Tibial artery (tissue), 4 donors: ENCODE measurements around the gene KBTBD13.

Source experiments
- DNase-seq, 2 donors: peaks; one replicate each; pipeline ENCODE4 v3.0.0-alpha.2; 2019
- H3K27ac ChIP-seq, 2 donors: fragments of 200-600 bp; sonication (generic) in 1 of 2; 1 replicate in 1 of 2; 2 replicates in 1 of 2; pipeline ENCODE4 v1.5.1; 2018 to 2019; ENCODE audit warnings: mild to moderate bottlenecking in 1 of 2
- H3K27me3 ChIP-seq, 2 donors: fragments of 200-600 bp; sonication (generic) in 1 of 2; one replicate each; pipeline versions ENCODE4 v1.5.1 to v1.6.0; 2016 to 2019
- H3K36me3 ChIP-seq, 3 donors: fragments of 200-600 bp; sonication (generic) in 2 of 3; one replicate each; pipeline ENCODE4 v1.5.1; 2016 to 2019; ENCODE audit warnings: mild to moderate bottlenecking in 2 of 3
- H3K4me1 ChIP-seq, 4 donors: fragments of 200-600 bp; sonication (generic) in 2 of 4; 1 replicate in 3 of 4; 2 replicates in 1 of 4; pipeline ENCODE4 v1.5.1; 2016 to 2019
- H3K4me3 ChIP-seq, 2 donors: fragments of 200-600 bp; sonication (generic) in 1 of 2; 1 replicate in 1 of 2; 2 replicates in 1 of 2; pipeline ENCODE4 v1.5.1; 2018 to 2019; ENCODE audit warnings: mild to moderate bottlenecking in 2 of 2
- H3K9me3 ChIP-seq, 3 donors: fragments of 200-600 bp; sonication (generic) in 1 of 3; one replicate each; pipeline ENCODE4 v1.5.1; 2016 to 2019
- intact Hi-C: fragments of 100-400 bp; cut with DNase I; formaldehyde crosslinking; loops from one replicate; pipeline ENCODE4 v1.15.0; 2023; ENCODE audit warnings: low total_unique reads
- TF ChIP-seq, protein P1 (sequence below), 2 experiments: fragments of 200-600 bp in 1 of 2; fragments of 450-650 bp in 1 of 2; IDR thresholded peaks; one replicate each; pipeline ENCODE4 v1.5.1; 2017 to 2019; ENCODE audit warnings: antibody characterized with exemption in 2 of 2, mild to moderate bottlenecking in 1 of 2, moderate library complexity in 1 of 2

Gene KBTBD13

DNA sequence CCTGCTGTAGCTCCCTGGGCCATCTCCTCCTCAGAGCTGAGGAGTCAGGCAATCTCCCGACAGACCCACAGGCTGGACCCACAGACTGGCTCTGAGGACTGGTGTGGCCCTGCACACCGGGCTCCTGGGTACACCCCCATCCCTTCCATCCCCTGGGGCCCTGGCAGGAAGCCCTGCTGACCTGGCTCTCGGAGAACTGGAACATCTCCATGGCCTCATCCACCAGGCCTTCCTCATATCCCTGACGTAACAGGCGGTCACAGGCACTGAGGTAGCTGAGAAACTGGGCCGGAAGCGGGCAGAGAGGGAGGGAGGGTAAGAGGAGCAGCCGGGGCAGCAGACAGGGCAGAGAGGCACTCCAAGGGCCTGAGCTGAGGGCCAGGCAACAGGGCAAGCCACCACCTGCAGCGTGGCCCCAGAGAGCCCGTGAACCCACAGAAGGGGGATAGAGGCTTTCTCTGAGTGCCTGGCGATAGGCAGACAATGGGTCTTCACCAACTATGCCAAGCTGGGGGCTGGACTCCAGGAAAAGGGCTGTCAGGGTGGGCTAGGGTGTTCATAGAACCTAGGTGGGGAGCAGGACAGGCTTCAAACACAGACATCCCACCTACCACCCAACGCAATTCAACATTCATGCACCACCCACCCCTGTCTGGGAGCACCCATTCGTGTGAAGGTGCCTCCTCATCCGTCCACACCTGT is 17.9 kb downstream of the KBTBD13 start:
- no peaks in the 10 kb centered on the region for H3K9me3 ChIP-seq
- peaks cover 14 to 27% (median 23%) of the 10 kb centered on the region in 3 donors for H3K36me3 ChIP-seq
- intact Hi-C loops: no loop called here
- peak overlapping the region; percentile 95 to 96 for H3K27ac ChIP-seq
- no peak overlapping the region for H3K4me3 ChIP-seq
- peak in 1 of 2 donors; percentile 93 for DNase-seq
- peaks cover 7 to 75% (median 54%) of the 10 kb centered on the region in 4 donors for H3K4me1 ChIP-seq
- TF ChIP-seq, protein P1, sequence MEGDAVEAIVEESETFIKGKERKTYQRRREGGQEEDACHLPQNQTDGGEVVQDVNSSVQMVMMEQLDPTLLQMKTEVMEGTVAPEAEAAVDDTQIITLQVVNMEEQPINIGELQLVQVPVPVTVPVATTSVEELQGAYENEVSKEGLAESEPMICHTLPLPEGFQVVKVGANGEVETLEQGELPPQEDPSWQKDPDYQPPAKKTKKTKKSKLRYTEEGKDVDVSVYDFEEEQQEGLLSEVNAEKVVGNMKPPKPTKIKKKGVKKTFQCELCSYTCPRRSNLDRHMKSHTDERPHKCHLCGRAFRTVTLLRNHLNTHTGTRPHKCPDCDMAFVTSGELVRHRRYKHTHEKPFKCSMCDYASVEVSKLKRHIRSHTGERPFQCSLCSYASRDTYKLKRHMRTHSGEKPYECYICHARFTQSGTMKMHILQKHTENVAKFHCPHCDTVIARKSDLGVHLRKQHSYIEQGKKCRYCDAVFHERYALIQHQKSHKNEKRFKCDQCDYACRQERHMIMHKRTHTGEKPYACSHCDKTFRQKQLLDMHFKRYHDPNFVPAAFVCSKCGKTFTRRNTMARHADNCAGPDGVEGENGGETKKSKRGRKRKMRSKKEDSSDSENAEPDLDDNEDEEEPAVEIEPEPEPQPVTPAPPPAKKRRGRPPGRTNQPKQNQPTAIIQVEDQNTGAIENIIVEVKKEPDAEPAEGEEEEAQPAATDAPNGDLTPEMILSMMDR (IDR thresholded peaks at IDR 0.05): no peak
- no peaks in the 10 kb centered on the region for H3K27me3 ChIP-seq

DNA sequence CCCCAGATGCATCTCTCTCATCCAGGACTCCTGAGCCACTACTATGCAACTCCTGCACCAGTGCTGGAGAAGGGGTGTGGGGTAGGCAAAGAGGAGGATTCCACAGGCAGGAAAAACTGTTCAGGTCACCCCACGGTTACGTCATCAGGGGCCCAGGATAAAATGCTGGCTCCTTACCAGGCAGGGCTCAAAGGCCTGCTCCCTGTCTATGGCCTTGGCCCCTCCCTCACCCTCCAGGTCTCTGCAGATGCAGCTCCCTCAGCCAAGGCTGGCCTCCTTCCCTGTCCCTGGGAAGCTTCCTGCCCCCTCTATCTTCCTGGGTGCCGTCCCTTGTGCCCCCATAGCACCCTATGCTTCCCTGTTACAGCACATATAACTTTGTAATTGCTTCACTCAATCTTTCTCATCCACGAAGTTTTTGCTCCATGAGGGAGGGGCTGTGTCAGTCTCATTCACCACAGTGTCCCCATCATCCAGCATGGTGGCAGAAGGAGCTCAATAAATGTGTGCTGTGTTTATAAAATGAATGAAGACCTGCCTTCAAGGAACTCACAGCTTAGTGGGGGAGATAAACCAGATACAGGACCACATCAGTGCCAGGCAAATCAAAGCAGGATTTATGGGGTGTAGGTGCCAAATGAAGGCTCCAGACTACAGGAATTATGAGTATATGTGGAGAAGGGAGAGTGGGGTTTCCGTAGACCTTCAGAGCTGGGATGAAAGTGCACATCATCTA is 18.6 kb downstream of the KBTBD13 start:
- peak in 1 of 2 donors; percentile 68 for DNase-seq
- intact Hi-C loops: no loop called here
- Histone ChIP-seq H3K4me3 (no peak overlapping the region), H3K27me3 (no peaks in the 10 kb centered on the region), H3K9me3 (no peaks in the 10 kb centered on the region), H3K4me1 (peaks cover 7 to 67% (median 50%) of the 10 kb centered on the region in 4 donors), H3K36me3 (peaks cover 18 to 34% (median 29%) of the 10 kb centered on the region in 3 donors), H3K27ac (peak overlapping the region; percentile 95 to 96)
- TF ChIP-seq, protein P1 (IDR thresholded peaks at IDR 0.05): no peak

DNA sequence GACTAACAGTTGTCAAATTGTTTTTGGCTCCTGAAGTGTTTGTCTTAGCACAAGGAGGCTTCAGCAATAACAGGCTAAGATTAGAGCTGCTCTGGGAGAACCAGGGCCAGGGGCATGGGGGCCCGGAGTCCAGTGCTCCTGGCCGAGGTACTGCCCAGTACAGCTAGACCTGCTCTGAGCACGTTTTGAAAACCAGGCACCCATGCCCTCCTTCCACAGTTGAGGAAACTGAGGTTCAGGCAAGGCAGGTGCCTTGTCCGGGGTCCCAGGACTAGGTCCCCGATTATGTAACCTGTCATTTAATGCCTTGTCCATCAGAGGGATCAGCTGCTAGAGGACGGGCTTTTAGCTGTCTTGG is 19.2 kb downstream of the KBTBD13 start:
- Histone ChIP-seq H3K4me3 (no peak overlapping the region), H3K36me3 (peaks cover 18 to 40% (median 35%) of the 10 kb centered on the region in 3 donors), H3K27ac (peak overlapping the region; percentile 95 to 96), H3K4me1 (peaks cover 7 to 67% (median 47%) of the 10 kb centered on the region in 4 donors), H3K27me3 (no peaks in the 10 kb centered on the region), H3K9me3 (no peaks in the 10 kb centered on the region)
- TF ChIP-seq, protein P1 (IDR thresholded peaks at IDR 0.05): no peak
- DNase-seq: peak in 1 of 2 donors; percentile 51
- intact Hi-C loops: no loop called here

DNA sequence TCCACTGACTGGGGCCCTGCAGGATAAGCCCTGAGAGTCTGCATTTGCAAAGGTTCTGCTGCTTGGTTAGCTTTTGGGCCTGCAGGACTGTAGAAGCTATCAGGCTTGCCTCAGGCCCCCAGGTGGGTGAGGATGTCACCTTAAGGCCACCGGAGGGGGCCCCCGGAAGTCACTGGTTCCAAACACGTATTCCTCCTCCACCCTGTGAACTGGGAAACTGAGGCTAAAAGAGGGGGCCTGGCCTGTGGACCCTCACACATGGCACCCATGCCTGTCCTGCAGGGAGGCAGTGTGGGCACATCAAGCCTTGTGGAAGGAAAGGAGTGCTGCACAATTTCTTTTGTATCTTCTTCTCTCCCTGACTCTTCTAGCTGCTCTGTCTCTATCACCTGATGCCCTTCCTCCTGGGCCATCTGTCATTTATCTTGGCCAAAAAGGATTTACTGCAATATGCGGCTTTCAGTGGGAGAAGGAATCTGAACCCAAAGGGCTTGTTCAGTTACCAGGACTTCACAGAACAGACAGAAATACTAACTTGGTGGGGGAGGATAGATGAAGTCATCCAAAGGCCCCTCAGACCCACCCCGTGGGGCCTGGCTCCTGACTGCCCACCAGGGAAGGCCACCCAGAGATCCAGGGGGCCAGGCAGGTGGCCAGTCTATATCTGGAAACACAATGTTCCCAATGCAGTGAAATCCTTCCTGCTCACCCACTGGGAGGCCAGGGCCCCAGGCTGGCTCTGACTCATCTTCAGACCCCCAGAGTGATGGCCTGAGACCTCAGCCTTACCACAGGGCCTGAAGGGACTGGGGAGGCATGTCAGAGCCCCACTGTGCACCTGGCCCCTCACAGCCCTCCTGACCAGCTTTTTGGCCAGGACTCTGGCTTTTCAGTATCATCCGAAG is 20.2 kb downstream of the KBTBD13 start:
- intact Hi-C loops: no loop called here
- Histone ChIP-seq H3K27me3 (no peaks in the 10 kb centered on the region), H3K4me3 (no peak overlapping the region), H3K36me3 (peaks cover 18 to 46% (median 37%) of the 10 kb centered on the region in 3 donors), H3K4me1 (peaks cover 7 to 67% (median 50%) of the 10 kb centered on the region in 4 donors), H3K9me3 (no peaks in the 10 kb centered on the region), H3K27ac (peak overlapping the region; percentile 95 to 96)
- TF ChIP-seq, protein P1 (IDR thresholded peaks at IDR 0.05): no peak
- peak in 1 of 2 donors; percentile 57 for DNase-seq

DNA sequence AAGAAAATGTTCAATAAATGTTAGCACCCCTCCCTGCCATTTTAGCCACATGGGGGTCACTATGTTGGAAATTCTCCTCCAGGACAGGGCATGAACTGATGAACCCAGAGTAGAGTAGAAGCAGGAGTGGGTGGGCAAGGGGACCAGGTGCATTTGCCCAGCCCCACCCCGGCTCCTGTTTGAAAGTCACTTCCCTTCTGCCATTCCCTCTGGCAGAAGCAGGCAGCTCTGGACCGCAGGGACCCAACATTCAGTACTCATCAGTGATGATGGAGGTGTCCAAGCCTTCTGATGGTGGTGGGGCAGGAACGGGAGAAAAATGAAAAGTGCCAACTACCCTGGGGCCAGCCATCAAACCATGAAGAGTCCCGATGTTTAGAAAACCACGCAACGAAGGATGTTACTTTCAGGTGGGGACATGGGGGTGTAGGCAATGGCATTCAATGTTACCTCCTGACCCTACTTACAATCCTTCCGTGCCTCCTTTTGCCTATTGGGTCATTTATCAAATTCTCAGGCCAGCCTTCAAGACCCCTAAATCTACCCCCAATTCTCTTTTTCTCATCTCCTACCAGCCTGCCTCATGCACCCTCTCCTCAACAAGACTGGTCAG is 21.2 kb downstream of the KBTBD13 start:
- H3K9me3 ChIP-seq: no peaks in the 10 kb centered on the region
- TF ChIP-seq, protein P1 (IDR thresholded peaks at IDR 0.05): no peak
- intact Hi-C loops: no loop called here
- peak in 1 of 2 donors; percentile 45 for DNase-seq
- H3K36me3 ChIP-seq: peaks cover 18 to 53% (median 44%) of the 10 kb centered on the region in 3 donors
- H3K4me3 ChIP-seq: no peak overlapping the region
- peaks cover 7 to 59% (median 41%) of the 10 kb centered on the region in 4 donors for H3K4me1 ChIP-seq
- peak overlapping the region; percentile 95 to 96 for H3K27ac ChIP-seq
- no peaks in the 10 kb centered on the region for H3K27me3 ChIP-seq
